Stimulated activated CD4-positive, alpha-beta T cell treated with anti-CD3 and anti-CD28 coated beads, TNF-alpha, amount 100 ng/mL, for 24 hours (primary cell): ENCODE measurements around the gene CST9L.
"Not testable (repeated sequence)": the region's sequence is repeated elsewhere in the genome, so short reads cannot be mapped to it uniquely, and the experiment has no call there.

Experiments
- DNase-seq, 3 experiments: peaks; one replicate each; pipeline ENCODE4 v3.0.0-alpha.2; 2020; ENCODE audit warnings: low read depth in 3 of 3

The CST9L gene

DNA sequence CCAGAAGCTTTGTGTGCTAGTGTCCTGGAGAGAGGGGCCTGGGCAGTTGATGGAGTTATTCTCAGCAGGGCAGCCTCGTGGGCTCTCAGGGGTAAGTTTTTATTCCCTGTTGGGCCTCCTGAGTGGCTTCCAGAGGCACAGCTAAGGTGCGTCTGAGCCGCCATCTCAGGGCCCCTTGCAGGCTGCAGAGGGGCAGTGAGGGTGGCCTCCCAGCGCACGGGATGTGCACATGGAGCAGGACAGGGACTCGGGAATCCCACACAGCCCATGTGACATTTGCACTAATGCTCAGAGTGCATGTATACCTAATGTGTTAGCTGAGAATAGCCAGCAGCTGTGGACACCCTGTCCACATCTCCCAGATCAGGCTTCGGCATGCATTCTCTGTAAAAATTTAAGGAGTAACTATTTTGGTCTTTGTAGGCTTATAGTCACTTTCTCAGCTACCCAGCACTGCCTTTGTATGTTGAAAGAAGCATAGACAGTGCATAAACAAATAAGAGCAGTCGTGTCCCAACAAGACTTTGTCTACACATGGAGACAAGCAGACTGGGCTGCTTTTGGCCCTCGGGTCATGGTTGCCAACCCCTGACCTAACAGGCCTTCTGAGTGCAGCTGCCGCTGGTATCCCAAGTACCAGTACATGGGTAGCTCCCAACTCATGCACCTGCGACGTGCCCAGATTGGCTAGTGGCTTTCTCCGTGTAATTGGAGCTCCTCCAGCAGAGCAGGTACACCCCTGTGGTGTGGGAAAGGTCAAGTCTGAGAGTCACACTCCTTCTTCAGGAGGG lies 18.6 kb upstream of the CST9L start:
- DNase-seq, result no peak

DNA sequence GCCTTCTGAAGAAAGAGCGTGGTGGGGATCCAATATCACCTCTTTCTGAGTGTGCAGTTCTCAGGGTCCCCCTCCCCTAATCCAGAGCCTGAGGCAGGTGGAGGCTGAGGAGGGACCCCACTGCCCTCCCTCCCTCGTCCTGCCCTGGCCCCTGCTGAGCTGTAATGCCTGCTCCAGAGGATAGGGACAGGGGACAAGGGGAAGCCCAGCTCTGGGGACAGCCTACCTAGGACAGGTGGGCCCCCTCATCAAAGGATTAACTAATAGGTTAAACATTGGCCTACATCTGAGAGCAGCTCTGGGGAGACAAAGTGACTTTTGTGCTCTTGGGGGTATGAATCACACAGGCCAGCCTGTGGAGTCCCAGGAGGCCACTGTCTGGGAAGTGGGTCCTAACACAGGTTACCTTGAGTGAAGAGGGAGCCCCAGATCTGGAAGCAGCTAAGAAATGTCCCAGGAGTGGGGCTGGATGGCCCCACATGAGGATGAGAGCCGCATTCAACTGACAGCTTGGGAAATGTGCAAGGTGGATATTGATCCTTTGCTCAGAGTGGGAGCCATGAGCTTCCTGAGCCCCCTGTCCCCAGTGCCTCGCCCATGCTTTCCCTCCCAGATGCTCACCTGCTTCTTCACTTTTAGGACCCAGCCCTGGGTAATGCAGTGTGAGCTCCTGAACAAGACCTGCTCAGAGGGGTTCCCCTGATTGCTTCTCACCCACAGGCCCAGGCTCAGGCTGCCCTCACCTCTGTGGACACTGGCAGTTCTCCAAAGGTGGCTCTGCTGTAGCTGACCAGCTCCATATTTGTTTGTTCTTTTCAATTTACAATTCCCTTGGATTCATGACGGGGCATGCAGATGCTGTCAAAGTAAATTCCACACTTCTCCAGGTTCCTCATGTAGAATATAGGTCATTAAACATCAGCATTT lies 17.8 kb upstream of the CST9L start:
- no peak for DNase-seq

DNA sequence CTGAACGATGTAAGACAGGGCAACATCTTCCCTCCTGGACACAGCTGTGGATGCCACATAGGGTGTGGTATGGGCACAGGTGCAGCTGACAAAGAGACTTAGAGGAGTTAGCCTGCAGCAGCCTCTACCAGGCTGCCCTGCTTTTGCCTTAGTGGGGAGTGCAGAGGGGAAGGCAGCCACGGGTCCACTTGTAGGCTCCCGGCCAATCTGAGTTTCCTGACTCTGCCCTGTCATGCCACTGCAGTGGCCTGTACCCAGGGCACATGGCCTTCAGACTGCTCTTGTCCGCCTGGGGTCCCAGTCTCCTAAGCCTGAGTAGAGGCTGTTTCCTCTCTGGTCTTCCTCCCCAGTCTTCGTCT lies 17.1 kb upstream of the CST9L start:
- DNase-seq, result no peak

DNA sequence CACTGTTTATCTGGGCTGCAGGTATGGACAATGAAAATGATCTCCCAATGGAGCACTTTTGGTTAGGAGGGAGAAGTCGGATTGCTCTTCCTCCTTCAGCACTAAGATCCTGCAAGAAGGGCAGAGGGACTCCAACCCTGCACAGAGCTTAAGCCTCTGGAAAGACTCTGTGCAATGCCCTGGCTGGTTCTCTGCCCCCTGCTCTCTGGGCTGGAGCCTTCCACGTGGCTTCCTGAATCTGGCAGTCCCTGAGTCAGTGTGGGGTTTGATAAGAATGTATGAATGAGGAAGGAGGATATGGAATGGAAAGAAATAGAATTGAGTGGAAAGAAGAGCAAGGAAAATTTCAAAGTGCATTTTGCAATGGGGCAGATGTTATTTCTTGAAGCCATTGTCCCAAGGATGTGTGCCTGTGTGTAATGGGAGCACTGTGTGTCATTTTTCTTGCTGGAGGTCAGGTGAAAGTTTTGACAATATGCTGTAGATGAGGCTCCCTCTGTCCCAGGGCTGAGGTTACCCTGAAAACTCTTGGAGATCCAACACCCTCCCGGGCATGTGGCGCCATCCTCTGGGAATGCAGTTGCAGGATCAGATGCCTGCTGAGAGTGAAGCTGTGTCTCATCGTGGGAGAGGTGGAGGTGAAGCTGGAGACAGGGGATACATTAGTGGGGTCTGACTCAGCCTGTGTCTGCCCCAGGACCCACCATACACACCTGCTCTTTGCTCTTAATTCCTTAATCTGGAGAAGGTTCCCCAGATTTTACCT lies 16.3 kb upstream of the CST9L start:
- no peak for DNase-seq

DNA sequence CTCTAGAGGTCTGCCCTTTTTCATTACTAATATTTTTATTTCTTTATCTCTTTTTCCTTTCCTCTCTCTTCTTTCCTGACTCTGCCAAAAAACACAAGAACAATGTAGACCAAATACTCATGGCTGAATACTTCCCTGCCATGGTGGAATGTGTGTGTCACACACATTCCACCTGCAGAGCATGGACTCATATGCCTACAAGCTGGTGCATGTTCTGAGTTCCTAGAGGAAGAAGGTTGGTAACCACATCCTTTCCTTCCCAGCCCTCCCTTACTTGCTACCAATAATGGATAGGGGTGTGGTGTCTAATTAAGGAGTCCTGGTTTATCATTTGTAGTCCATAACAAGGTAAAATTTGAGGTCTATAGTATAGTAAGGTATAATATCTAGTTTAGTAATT lies 15.2 kb upstream of the CST9L start:
- DNase-seq, result no peak

DNA sequence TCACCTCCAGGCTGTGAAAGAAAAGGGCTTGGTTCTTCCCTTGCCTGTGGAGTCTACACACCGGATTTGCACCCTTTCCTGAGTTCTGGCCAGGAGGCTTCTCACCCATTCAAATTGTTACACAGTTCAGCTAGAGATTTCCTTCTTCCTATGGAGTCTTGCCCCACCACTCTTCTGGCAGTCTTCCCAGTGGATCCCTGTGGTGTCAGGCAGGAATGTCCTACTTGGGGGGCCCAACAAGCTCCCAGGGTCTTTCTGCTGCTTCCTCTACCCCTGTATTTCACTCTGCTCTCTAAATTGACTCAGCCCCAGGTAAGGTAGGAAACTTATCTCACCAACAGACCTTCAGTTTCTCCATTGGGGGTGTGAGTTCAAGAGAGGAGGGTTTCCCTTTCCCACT lies 14.0 kb upstream of the CST9L start:
- no peak for DNase-seq

DNA sequence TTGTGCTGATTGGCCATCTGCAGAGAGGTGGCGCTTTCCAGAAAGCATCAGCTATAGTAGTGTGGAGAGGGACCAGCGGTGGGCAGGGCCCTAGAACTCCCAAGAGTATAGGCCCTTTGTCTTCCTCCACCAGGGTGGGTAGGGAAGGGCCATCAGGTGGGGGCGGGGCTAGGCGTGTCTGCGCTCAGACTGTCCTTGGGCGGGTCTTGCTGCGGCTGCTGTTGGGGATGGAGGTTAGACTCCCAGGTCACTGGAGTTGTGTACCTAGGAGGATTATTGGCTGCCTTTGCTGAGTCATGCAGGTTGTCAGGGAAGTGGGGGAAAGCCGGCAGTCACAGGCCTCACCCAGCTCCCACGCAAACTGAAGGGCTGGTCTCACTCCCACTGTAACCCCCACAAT lies 13.5 kb upstream of the CST9L start:
- DNase-seq, result not testable (repeated sequence)

DNA sequence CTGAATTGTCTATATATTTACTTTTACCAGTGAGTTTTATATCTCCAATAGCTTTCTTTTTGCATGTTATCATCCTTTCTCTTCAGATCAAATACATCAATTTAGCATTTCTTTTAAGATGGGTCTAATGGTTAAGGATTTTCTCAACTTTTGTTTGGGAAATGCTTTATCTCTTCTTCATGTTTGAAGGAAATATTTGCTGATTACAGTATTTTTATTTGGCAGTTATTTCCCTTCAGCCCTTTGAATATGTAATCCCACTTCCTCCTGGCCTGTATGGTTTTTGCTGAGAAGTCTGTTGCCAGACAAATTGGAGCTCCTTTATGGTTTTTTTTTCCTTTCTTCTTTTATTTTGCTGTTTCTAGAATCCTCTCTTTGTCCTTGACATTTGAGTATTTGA lies 6.7 kb upstream of the CST9L start:
- DNase-seq, result no peak

DNA sequence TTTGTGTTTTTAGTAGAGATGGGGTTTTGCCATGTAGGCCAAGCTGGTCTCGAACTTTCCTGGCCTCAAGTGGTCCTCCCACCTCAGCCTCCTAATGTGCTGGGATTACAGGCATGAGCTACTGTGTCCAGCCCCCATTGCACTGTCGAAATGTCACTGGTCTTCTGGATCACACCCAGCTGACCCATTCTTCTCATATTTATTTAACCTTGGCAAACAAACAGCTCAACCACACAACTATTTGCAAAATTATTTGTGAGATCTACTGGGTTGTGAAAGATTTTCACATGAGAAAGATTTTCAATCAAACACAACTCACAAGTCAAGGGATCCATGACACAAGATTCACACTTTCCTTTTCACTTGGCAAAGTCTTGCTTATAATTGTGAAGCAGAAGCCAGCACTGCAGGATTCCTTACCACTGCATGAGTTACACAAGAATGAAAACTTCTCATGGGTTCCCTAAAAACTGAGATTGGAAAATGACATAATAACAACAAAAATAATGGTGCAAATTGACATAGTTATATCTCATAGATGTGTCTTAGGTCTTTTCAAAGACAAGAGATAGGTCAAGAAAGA lies 2.0 kb upstream of the CST9L start:
- no peak for DNase-seq

DNA sequence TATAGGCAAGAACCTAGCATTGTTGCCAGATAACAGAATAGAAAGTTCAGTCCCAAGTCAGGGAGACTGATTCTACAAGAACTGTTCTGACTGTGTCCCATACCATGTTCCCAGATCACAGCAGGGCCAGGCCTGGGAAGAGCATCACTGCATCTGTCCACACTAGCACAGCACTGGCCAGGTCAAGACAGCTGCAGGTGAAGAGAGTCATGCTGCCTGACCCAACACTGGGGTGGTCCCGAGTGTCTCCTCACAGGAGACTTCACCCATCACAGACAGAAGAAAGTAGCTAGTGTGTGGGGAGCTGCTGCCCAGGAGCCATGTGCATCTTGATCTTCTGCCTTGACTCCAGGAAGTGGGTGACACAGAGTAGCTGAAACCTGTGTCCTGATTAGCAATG lies 1.3 kb upstream of the CST9L start:
- no peak for DNase-seq

DNA sequence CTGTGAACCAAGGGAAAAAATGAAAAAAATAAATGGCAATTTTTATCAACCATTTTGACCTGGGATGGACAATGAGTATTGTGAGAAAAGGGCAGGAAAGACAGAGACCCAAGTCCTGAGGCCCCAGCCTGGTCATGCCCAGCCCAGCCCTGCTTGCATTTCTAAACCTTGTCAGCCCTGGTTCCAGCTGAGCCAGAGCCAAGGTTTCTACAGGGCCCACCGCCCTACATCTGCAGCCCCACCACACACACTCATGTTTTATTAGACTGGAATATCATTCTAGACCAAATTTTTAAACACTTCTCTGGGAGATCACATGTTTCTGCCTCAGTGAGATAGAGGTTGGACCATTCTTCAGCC lies 667 bp upstream of the CST9L start:
- no peak for DNase-seq

DNA sequence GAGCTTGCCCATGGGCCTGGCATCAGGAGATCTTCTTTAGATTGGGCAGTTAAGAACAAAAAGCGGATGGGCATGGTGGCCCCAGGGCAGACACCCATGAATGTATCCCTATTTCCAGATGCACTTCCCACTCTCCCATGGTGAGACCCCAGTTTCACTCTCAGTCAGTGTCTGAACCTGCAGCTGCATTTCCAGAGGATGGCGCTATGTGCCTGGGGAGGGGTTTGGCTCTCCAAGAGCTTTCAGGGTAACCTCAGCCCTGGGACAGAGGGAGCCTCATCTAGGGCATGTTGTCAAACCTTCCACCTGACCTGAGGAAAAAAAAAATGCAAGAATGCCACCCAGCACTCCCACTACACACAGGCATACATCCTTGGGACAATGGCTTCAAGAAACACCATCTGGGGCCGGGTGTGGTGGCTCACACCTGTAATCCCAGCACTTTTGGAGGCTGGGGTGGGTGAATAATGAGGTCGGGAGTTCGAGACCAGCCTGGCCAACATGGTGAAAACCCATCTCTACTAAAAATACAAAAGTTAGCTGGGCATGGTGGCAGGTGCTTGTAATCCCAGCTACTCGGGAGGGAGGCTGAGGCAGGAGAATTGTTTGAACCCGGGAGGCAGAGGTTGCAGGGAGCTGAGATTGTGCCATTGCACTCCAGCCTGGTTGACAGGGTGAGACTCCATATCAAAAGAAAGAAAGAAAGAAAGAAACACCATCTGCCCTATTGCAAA lies 1.9 kb downstream of the CST9L start:
- DNase-seq, result no peak

DNA sequence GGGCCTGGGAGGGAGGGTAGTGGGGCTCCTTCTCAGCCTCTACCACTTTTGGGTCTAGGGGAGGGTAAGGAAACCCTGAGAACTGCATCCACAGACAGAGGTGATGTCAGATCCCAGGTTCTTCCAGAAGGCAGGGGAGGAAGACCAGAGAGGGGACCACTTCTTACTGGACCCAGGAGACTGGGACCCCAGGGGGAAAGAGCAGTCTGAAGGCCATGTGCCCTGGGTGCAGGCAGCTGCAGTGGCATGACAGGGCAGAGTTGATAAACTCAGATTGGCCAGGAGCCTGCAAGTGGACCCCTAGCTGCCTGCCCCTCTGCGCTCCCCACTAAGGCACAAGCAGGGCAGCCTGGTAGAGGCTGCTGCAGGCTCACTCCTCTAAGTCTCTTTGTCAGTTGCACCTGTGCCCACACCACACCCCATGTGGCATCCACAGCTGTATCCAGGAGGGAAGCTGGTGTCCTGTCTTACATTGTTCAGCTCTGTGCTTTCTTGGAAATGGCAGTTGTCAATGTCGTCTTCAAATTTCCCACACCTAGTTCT lies 2.7 kb downstream of the CST9L start:
- DNase-seq, result no peak

DNA sequence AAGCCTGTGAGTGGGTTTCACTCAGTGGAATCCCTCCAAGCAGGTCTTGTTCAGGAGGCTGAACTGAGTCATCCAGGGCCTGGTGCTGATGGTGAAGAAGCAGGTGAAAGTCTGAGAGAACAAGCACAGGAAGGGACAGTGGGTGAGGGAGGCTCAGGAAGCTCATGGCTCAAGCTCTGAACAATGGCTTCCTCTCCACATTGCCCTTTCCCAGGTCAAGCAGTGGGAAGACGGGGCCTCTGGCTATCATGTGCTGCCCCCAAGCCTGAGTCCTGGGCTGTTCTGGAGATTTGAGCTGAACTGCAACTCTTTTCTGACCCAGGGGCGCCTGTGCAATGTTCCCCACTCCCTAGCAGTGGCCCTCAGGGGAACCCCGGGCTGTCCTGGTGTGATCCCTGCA lies 3.4 kb downstream of the CST9L start:
- no peak for DNase-seq

DNA sequence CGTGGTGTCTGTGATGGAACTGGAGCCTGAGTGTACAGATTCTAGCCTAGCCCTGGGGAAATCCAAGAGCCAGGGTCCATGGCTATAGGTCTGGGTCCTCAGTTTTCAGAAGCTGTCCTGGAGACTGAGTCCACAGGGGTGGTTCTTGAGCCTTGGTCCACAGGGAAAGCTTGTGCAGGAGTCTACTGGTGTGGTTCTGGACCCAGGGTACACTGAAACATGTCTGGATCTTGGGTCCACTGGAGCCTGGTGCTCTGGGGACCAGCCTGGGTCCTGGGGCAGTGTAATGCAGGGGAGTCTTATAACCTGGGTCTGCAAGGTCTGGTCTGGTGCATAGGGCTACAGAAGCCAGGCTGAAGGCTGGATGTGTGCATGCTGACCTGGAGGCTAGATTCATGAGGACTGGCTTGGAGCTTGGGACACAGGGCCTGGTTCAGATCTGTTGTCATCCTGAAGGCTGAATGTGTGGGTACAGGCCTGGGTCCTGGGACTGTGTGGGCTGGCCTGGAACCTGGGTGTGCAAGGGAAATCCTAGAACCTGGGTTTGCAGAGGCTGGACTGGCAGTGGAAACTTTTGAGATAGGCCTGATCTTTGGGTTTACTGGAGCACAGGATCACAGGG lies 5.5 kb downstream of the CST9L start:
- DNase-seq, result no peak

DNA sequence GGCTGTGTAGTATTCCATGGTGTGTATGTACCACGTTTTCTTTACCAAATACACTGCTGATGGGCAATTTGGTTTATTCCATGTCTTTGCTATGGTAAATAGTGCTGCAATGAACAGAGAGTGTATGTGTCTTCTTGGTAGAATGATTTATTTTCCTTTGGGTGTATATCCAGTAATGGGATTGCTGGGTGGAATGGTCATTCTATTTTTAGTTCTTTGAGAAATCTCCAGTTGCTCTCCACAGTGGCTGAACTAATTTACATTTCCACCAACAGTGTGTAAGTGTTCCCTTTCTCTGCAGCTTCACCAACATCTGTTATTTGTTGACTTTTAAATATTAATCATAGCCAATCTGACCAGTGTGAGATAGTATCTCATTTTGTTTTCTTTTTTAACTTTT lies 13.9 kb downstream of the CST9L start:
- DNase-seq, result no peak

DNA sequence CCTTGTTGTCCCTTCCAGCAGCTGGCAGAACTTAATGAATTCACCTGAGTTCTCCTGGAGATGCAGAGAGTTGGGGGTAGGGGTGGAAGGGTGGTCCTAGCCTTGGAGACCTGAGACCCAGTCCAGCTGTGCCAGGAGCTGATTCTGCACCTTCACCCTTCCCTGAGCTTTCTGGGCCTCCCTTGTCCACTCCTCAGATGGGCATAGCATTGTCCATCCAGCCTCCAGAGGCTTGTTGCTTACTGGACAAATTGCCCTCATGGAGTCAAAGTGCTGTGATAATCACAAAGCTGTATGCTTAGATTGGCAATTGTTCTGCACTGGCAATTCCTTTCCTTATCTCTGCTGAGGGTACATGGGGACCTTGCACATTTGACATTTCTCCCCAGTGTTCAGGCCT lies 16.5 kb downstream of the CST9L start:
- DNase-seq, result no peak

DNA sequence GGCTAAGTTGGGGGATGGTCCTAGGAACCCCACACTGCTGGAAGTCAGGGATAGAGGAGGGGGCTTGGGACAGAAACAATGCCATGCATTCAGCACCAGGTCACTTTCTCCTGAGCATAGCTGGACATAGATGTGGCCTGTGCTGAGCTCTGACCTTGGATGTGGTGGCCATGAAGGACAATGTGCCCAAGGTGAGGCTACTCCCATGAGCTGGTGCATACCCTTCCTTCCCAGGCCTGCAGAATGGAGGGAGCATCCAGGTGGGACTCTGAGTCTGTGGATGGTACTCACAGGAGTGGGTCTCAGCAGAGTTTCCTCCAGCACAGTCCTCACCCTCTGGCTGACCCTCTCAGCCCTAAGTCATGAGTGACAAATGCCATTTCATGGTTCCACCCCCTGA lies 16.9 kb downstream of the CST9L start:
- DNase-seq, result no peak

DNA sequence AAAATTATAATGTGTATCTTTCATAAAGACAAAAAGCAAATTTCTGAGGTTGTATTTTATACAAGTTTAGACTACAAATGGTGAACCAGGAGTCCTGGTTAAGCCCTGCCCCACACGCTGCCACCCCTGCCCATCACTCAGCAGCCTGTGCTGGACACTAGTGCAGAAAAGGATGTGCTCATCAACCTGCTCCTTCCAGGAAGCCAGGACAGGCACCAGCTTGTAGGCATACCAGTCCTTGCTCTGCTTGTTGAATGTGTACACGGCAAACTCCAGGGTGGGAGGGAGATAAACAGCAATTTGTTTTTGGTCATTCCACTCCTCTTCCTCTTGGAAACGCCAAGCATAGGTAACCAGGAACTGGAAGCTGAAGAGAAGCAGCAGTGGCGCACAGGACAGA lies 18.1 kb downstream of the CST9L start:
- DNase-seq, result no peak

DNA sequence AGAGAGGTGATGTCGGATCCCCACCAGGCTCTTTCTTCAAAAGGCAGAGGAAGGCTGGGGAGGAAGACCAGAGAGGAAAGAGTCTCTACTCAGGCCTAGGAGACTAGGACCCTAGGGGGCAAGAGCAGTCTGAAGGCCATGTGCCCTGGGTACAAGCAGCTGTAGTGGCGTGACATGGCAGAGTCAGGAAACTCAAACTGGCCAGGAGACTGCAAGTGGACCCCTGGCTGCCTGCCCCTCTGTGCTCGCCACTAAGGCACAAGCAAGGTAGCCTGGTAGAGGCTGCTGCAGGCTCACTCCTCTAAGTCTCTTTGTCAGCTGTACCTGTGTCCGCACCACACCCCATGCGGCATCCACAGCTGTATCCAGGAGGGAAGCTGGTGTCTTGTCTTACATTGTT lies 19.9 kb downstream of the CST9L start:
- DNase-seq, result no peak

DNA sequence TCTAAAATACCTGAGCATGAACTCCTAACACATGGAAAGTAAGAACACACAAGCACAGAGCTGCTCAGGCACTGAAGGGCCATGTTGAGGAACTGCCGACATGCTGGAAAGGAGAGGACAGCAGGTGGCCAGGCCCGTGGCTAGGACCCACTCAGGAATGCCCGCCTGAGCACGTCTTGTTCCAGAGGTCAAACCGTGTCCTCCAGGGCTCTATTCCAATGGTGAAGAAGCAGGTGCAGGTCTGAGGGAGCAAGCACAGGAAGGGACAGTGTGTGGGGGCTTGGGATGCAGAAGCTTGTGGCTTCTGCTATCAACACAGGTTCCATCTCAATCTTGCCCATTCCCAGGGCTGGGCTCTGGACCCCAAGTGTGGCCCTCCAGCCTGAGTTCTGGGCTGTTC lies 20.7 kb downstream of the CST9L start:
- no peak for DNase-seq
